Stimulated activated CD4-positive, alpha-beta T cell treated with anti-CD3 and anti-CD28 coated beads, TNF-alpha, amount 100 ng/mL, for 48 hours (primary cell): ENCODE measurements around the gene GABBR2.
"Not testable (repeated sequence)": the region's sequence is repeated elsewhere in the genome, so short reads cannot be mapped to it uniquely, and the experiment has no call there.

Source experiments
- DNase-seq, 3 donors: peaks; one replicate each; pipeline ENCODE4 v3.0.0-alpha.2; 2020; ENCODE audit warnings: low read depth in 3 of 3

Gene GABBR2

DNA sequence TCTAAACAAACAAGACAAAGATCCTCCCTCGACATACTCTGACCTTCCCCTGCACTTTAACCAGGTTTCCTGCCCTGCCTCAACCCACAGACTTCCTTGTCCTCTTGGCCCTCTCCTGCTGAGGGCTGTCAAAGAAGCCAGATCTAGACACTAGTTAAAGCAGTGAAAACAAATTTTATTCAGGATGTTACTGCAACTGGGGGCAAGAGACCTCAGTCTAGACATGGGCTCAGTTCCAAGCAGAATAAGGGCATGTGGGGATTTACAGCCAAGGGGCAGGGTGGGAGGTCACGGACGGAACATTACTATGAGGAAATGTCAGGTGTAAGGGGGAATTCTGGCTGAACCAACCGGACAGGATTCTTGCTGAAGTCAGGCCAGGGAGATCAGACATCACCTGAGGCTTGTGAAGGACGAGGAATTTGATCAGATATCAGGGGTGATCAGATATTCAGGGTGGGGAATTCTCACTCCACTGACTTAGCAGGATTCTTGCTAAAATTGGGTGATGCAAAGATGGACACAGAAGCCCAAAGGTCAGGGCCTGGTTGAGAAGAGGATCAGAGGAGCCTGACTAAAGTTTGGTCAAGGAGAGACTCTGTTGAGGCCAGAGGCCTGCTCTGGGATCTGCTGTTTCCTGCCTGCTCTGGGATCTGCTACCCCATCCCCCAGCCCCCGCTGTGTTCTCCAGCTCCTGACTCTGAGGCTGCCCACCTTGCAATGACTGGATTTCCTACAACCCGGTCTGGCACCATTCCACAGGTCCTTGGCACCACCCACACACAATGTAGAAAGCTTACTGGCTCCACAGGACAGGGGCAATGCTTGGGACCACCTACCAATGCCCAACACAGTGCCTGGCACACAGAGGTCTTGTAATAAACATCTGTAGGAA, 21.5 kb downstream of the GABBR2 start:
- DNase-seq: no peak

DNA sequence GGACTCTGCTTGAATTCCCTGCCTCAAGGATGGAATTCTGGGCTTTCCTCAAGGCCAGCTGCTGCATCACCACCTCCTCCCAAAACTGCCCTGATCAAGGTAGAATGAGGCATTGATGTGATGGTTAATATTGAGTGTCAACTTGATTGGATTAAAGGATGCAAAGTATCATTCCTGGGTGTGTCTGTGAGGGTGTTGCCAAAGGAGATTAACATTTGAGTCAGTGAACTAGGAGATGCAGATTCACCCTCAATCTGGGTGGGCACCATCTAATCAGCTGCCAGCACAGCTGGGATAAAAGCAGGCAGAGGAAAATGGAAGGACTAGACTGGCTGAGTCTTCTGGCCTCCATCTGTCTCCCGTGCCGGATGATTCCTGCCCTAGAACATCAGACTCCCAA, 23.9 kb downstream of the GABBR2 start:
- not testable (repeated sequence) for DNase-seq

- DNase-seq: no peak
Measured at GRCh38 chr9:98678244-98678842, 30.4 kb downstream of the GABBR2 start.

GRCh38 chr9:98673681-98674080, 35.1 kb downstream of the GABBR2 start:
- DNase-seq: no peak

DNA sequence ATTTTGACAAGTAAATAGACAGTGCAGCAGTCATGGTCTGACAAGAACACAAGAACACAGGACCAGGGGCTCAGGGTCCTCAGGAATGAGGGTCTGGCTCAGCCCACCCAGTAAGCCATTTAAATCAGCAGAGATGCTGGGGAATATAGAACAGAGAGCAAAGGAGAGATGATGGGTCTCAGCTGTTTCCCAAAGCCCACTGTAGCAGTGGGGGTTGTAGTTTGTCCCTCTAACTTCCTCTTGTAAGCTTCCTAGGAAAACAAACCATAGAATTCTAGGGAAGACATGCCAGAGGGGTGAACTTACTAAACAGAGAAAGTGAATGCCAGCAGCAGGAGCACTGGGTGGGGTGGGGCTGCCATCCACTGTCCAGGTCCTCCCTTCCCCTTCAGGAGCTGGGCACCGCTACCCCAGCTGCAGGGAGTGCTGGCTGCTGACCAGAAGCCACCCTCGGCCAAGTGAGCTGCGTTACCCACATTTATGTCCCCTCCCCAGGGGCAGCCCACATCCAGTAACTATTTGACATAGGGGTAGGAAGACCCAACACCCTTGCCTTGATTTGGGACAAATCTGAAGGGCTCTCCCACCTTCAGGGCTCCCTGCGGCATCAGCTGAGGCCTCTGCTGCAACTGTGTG, 41.6 kb downstream of the GABBR2 start:
- DNase-seq: no peak

DNA sequence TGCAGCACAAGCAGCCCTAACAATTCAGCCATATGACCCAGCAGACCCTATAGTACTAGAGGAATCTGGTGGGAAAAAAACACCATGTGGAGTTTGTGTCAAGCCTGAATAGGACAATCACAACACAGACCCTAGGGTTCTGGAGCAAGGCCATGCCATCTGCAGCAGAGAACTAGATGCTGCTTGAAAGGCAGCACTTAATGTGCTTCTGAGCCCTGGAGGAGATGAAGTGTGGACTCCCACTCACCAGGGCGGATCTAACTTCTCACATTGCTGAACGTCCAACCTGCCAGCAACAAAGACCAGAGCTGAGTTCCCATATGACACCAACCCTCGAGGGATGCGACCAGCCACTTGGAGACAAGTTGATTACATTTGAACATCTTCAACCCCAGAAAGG, 43.2 kb downstream of the GABBR2 start:
- no peak for DNase-seq

DNA sequence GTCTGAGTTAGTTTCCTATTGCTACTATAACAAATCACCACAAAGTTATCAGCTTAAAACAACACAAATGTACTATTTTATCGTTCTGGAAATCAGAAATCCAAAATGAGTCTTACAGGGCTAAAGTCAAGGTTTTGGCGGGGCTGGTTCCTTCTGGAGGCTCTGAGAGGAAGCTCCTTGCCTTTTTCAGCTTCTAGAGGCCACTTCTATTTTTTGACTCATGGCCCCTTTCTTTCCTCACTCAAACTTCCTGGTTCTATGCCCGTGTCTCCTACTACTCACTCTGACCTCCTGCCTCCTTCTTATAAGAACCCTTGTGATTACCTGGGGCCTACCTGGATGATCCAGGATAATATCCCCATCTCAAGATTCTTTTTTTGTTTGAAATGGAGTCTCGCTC, 48.2 kb downstream of the GABBR2 start:
- no peak for DNase-seq

- no peak for DNase-seq
Measured at GRCh38 chr9:98658951-98659351, 49.8 kb downstream of the GABBR2 start.

GRCh38 chr9:98657897-98658296, 50.8 kb downstream of the GABBR2 start:
- no peak for DNase-seq

GRCh38 chr9:98656511-98656910, 52.2 kb downstream of the GABBR2 start:
- no peak for DNase-seq

GRCh38 chr9:98655428-98655827, 53.3 kb downstream of the GABBR2 start:
- DNase-seq: not testable (repeated sequence)

GRCh38 chr9:98654247-98654646, 54.5 kb downstream of the GABBR2 start:
- DNase-seq: no peak

GRCh38 chr9:98652741-98653140, 56.0 kb downstream of the GABBR2 start:
- DNase-seq: no peak

GRCh38 chr9:98652302-98652701, 56.4 kb downstream of the GABBR2 start:
- DNase-seq: no peak

DNA sequence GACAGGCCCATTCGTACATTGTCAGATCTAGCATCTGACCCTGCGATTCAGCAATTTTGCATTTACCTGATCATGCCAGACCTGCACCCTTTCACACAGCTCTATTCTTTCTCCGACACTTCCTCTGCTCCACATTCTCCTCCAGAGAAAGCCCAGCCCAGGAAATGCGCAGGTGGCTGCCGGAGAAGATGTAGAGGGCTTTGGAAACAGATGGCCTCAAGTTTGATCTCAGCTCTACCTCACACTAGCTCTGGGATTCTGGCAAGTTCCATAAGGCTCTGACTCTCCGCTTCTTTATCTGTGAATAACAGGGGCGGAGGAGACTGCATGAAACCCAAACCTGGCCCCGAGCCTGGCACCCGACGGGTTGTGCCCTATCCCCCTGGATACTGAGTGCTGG, 61.5 kb downstream of the GABBR2 start:
- DNase-seq: no peak

- DNase-seq: no peak
Measured at GRCh38 chr9:98644011-98644410, 64.7 kb downstream of the GABBR2 start.

DNA sequence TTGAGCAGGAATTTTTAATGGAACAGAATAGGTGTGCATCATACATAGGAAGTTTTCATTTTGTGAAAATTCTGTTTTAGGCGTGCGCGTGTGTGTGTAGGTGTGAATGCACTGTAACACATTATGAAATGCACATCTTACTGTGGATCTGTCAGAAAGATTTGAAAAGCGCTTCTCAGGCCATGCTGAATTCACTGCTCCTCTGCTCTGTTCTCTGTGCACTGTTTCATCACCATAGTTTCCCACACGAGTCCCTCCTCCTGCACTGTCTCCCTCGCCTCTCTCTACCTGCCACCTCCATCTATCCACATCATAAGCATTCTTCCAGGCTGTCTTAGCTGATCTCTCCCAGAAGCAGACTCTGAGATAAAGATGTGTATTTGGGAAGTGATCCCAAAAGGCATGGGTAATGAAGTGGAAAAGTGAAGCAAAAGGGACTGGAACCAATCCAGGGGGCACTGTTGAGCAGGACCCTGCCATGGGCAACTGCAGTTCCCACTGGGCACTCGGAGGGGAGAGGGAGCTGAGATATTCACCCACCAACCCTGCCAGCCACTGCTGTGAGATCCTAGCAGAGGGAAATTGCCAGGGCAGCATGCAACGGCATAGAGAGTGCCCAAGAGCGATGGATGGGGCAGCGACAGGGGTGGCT, 65.9 kb downstream of the GABBR2 start:
- DNase-seq: no peak

- DNase-seq: no peak
Measured at GRCh38 chr9:98641695-98642094, 67.0 kb downstream of the GABBR2 start.

DNA sequence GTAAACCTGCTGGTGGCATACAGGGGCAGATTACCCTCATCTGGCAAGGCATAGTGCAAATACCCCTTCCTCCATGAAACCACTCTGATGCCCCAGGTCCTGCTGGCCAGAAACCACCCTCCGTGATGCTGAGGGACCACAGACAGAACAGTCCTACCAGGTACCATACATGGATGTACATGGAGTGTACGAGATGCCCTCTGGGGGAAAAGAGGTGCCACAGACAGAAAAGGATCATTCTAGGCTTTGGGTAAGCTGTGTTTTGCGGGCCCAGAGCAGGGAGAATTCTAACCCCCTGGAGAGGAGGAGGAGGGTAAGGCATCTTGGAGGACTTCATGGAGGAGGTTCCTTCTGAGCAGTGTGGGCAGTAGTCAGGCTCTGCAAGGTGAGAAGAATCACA, 68.3 kb downstream of the GABBR2 start:
- no peak for DNase-seq

- DNase-seq: no peak
Measured at GRCh38 chr9:98639133-98639532, 69.6 kb downstream of the GABBR2 start.

- DNase-seq: no peak
Measured at GRCh38 chr9:98637381-98637780, 71.4 kb downstream of the GABBR2 start.

GRCh38 chr9:98635374-98635773, 73.4 kb downstream of the GABBR2 start:
- DNase-seq: no peak
